Stomach (tissue), 4 donors: ENCODE measurements around the gene EFCAB10.

Source experiments
- CTCF ChIP-seq, 7 experiments: fragments of 450-650 bp in 4 of 7; fragments of 200-600 bp in 3 of 7; sonication (generic) in 3 of 7; IDR thresholded peaks; one replicate each; pipeline ENCODE4 v1.5.1; 2016 to 2019; ENCODE audit warnings: antibody characterized with exemption in 7 of 7, control low read depth in 2 of 7, mild to moderate bottlenecking in 1 of 7
- POLR2A ChIP-seq, 4 donors: fragments of 450-650 bp; IDR thresholded peaks; one replicate each; pipeline ENCODE4 v1.6.1; 2016; ENCODE audit warnings: antibody characterized with exemption in 4 of 4, control low read depth in 2 of 4, mild to moderate bottlenecking in 1 of 4, moderate library complexity in 1 of 4

- TF ChIP-seq POLR2A (IDR thresholded peaks at IDR 0.05), result no peak
- no peak for TF ChIP-seq CTCF (IDR thresholded peaks at IDR 0.05)
These were observed 32.5 kb upstream of the EFCAB10 start for GRCh38 chr7:105613611-105614330.
